Measurements from ENCODE around the gene DUSP7. TPM values are rescaled to one million over a fixed set of nuclear protein-coding genes. Genes with fewer than 3 reads are reported as not detected.

DUSP7 gene
- total RNA-seq: 13.1 and 13.8 TPM in 2 replicates
- 5.9 and 6.4 TPM in 2 replicates for polyA plus RNA-seq

GRCh38 chr3:52056521-52056967 lies at the start of gene DUSP7:
DUSP7 (minus strand) TSS chr3:52056571; CDS start chr3:52056366, 205 bp downstream.
- Histone ChIP-seq H3K9me3 (ENCODE audit: low read depth) (no peaks in the 10 kb centered on the region), H3K4me2 (peak within 1 kb of the TSS; percentile 92), H2AFZ (peak within 1 kb of the TSS; percentile 37), H3K79me2 (peaks cover 40% of the 10 kb centered on the region), H3K27ac (peak within 1 kb of the TSS; percentile 87), H3K9me2 (replicated peaks; ENCODE audit: insufficient read depth) (no peaks in the 10 kb centered on the region), H3K27me3 (no peaks in the 10 kb centered on the region), H3K4me1 (ENCODE audit: insufficient read depth) (peaks cover 19% of the 10 kb centered on the region), H4K20me1 (ENCODE audit: insufficient read depth, poor library complexity, severe bottlenecking) (peaks cover 25% of the 10 kb centered on the region), H3K36me3 (replicated peaks; ENCODE audit: insufficient read depth, low read depth) (no peaks in the 10 kb centered on the region), H3K4me3 (peak within 1 kb of the TSS; percentile 75)
- WGBS (ENCODE audit: low lambda C conversion rate, missing lambda C conversion rate): 3% methylated on average over 26 of the region's 51 CpGs
- TF ChIP-seq CTCF (IDR thresholded peaks at IDR 0.05; ENCODE audit: poor library complexity) (no peak), EZH2 (IDR thresholded peaks at IDR 0.05; ENCODE audit: borderline replicate concordance) (no peak), EZH2phosphoT487 (IDR thresholded peaks at IDR 0.05; ENCODE audit: low read depth, severe bottlenecking, unreplicated experiment) (no peak)
- DNase-seq (ENCODE audit: low spot score): peak; percentile 91

GRCh38 chr3:52104684-52105640 lies 48.6 kb upstream of the DUSP7 start:
- H3K9me3 ChIP-seq (ENCODE audit: low read depth): no peaks in the 10 kb centered on the region
- no peak overlapping the region for H3K4me3 ChIP-seq
- no peak for TF ChIP-seq EZH2phosphoT487 (IDR thresholded peaks at IDR 0.05; ENCODE audit: low read depth, severe bottlenecking, unreplicated experiment)
- TF ChIP-seq CTCF (IDR thresholded peaks at IDR 0.05; ENCODE audit: poor library complexity): no peak
- no peak for TF ChIP-seq EZH2 (IDR thresholded peaks at IDR 0.05; ENCODE audit: borderline replicate concordance)
- no peaks in the 10 kb centered on the region for H4K20me1 ChIP-seq (ENCODE audit: insufficient read depth, poor library complexity, severe bottlenecking)
- H3K27me3 ChIP-seq: no peaks in the 10 kb centered on the region
- H3K27ac ChIP-seq: no peak overlapping the region
- no peaks in the 10 kb centered on the region for H3K4me1 ChIP-seq (ENCODE audit: insufficient read depth)
- no peaks in the 10 kb centered on the region for H3K79me2 ChIP-seq
- 95% methylated on average over 10 of the region's 10 CpGs for WGBS (ENCODE audit: low lambda C conversion rate, missing lambda C conversion rate)
- H2AFZ ChIP-seq: no peak overlapping the region
- no peaks in the 10 kb centered on the region for H3K36me3 ChIP-seq (replicated peaks; ENCODE audit: insufficient read depth, low read depth)
- H3K9me2 ChIP-seq (replicated peaks; ENCODE audit: insufficient read depth): no peaks in the 10 kb centered on the region
- H3K4me2 ChIP-seq: no peak overlapping the region
- DNase-seq (ENCODE audit: low spot score): no peak

GRCh38 chr3:52102934-52103333 lies 46.6 kb upstream of the DUSP7 start:
- no peaks in the 10 kb centered on the region for H3K36me3 ChIP-seq (replicated peaks; ENCODE audit: insufficient read depth, low read depth)
- no peaks in the 10 kb centered on the region for H3K9me2 ChIP-seq (replicated peaks; ENCODE audit: insufficient read depth)
- H2AFZ ChIP-seq: no peak overlapping the region
- H3K79me2 ChIP-seq: no peaks in the 10 kb centered on the region
- H4K20me1 ChIP-seq (ENCODE audit: insufficient read depth, poor library complexity, severe bottlenecking): no peaks in the 10 kb centered on the region
- no peaks in the 10 kb centered on the region for H3K9me3 ChIP-seq (ENCODE audit: low read depth)
- H3K27me3 ChIP-seq: no peaks in the 10 kb centered on the region
- WGBS (ENCODE audit: low lambda C conversion rate, missing lambda C conversion rate): 95% methylated on average over 4 of the region's 4 CpGs
- TF ChIP-seq EZH2 (IDR thresholded peaks at IDR 0.05; ENCODE audit: borderline replicate concordance) (no peak), EZH2phosphoT487 (IDR thresholded peaks at IDR 0.05; ENCODE audit: low read depth, severe bottlenecking, unreplicated experiment) (no peak), CTCF (IDR thresholded peaks at IDR 0.05; ENCODE audit: poor library complexity) (no peak)
- no peak for DNase-seq (ENCODE audit: low spot score)
- no peak overlapping the region for H3K27ac ChIP-seq
- H3K4me2 ChIP-seq: no peak overlapping the region
- no peak overlapping the region for H3K4me3 ChIP-seq
- peaks cover 5% of the 10 kb centered on the region for H3K4me1 ChIP-seq (ENCODE audit: insufficient read depth)

Data from hepatocyte (in vitro differentiated cells).